ENCODE results near the gene STRN. TPM values are rescaled to one million over a fixed set of nuclear protein-coding genes. Genes with fewer than 3 reads are reported as not detected.

Gene STRN
- total and polyA plus RNA-seq, 2 of the 13 experiments (the other 11 are each of a cell fraction or from before 2014, with no cell fraction given): 10.4 to 19.3 TPM

DNA sequence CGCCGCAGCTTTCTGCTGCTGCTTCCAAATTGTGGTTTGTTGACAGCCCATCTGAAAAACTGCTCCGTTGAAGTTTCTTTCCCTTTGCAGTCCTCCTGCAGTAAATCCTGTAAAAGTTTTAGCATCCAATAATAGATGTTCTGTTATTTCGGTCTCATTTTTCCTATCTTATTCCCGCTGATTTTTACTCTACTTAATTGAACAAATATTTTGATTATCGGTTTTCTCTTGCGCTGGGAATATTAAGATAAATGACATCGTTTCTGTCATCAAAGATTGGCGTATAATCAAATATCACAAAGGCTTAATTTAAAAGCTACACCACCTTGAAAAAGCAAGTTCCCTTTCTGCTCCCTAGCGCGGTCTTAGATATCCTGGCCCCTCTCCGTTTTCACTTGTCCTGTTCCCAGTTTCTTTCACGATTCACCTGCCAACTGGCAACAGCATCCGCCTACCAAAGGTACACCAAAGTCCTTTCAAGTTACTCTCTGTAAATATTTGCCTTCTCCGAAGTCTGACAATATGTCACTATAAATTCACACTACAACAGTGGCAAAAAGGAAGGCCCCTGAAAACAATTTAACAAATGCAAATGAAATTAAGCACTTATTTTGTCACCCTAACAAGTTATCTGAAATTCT is 1.0 kb upstream of the STRN start (continued):
- TF ChIP-seq, protein P1, sequence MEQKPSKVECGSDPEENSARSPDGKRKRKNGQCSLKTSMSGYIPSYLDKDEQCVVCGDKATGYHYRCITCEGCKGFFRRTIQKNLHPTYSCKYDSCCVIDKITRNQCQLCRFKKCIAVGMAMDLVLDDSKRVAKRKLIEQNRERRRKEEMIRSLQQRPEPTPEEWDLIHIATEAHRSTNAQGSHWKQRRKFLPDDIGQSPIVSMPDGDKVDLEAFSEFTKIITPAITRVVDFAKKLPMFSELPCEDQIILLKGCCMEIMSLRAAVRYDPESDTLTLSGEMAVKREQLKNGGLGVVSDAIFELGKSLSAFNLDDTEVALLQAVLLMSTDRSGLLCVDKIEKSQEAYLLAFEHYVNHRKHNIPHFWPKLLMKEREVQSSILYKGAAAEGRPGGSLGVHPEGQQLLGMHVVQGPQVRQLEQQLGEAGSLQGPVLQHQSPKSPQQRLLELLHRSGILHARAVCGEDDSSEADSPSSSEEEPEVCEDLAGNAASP (CRISPR knock-in tag; IDR thresholded peaks at IDR 0.05; ENCODE audit: borderline replicate concordance): no peak; the same call in 1 of the 2 replicates
- TF ChIP-seq, protein P2, sequence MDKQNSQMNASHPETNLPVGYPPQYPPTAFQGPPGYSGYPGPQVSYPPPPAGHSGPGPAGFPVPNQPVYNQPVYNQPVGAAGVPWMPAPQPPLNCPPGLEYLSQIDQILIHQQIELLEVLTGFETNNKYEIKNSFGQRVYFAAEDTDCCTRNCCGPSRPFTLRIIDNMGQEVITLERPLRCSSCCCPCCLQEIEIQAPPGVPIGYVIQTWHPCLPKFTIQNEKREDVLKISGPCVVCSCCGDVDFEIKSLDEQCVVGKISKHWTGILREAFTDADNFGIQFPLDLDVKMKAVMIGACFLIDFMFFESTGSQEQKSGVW (CRISPR knock-in tag; IDR thresholded peaks at IDR 0.05; ENCODE audit: borderline replicate concordance): no peak
- no peak for TF ChIP-seq ZBTB33 (CRISPR knock-in tag; IDR thresholded peaks at IDR 0.05)
- TF ChIP-seq KLF13 (CRISPR knock-in tag; IDR thresholded peaks at IDR 0.05): no peak
- TF ChIP-seq, protein P3, sequence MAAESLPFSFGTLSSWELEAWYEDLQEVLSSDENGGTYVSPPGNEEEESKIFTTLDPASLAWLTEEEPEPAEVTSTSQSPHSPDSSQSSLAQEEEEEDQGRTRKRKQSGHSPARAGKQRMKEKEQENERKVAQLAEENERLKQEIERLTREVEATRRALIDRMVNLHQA (CRISPR knock-in tag; IDR thresholded peaks at IDR 0.05): no peak
- no peak for TF ChIP-seq ZFP36 (IDR thresholded peaks at IDR 0.05; ENCODE audit: borderline replicate concordance, low read depth, low read length, partially characterized antibody)
- peak; percentile 55; the same call in 1 of the 2 replicates for TF ChIP-seq PRDM10 (CRISPR knock-in tag; IDR thresholded peaks at IDR 0.05; ENCODE audit: low read depth)
- TF ChIP-seq NBN (conservative IDR thresholded peaks at IDR 0.05): no peak
- 0 out of 2 replicates have a peak, but pooled peaks have one; percentile 29 for TF ChIP-seq REXO4 (CRISPR knock-in tag; IDR thresholded peaks at IDR 0.05; ENCODE audit: borderline replicate concordance)
- no peak for TF ChIP-seq ONECUT2 (CRISPR knock-in tag; IDR thresholded peaks at IDR 0.05)
- no peak for TF ChIP-seq MXI1 (IDR thresholded peaks at IDR 0.05; ENCODE audit: borderline replicate concordance, low read depth, low read length)
- TF ChIP-seq PPARG (CRISPR knock-in tag; conservative IDR thresholded peaks at IDR 0.05): no peak
